Stimulated activated CD8-positive, alpha-beta memory T cell treated with anti-CD3 and anti-CD28 coated beads, Interleukin-2, amount 100 ng/mL, for 48 hours (primary cell): ENCODE data around the gene PNPLA8.
"Not testable (repeated sequence)": the region's sequence is repeated elsewhere in the genome, so short reads cannot be mapped to it uniquely, and the experiment has no call there.

Experiments used
- DNase-seq, 2 donors: peaks; one replicate each; pipeline ENCODE4 v3.0.0-alpha.2; 2020; ENCODE audit warnings: low read depth in 2 of 2

PNPLA8 gene

GRCh38 chr7:108528183-108528712 lies 2.3 kb upstream of the PNPLA8 start:
- DNase-seq: no peak

DNA sequence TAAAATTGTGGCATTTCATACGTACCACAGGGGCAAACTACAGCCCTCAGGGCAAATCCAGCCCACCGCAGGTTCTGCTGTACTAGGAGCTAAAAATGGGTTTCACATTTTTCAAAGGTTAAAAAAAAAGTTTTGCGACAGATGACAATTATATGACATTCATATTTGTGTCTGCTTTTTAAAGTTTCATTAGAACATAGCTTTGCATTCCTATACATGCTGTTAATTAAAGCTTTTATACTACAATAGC lies 758 bp upstream of the PNPLA8 start:
- no peak for DNase-seq

- DNase-seq: peak in 1 of 2 donors; percentile 51
Observed at GRCh38 chr7:108525327-108525984, 479 bp downstream of the PNPLA8 start.

GRCh38 chr7:108522780-108523179 lies 3.2 kb downstream of the PNPLA8 start:
- DNase-seq: no peak

DNA sequence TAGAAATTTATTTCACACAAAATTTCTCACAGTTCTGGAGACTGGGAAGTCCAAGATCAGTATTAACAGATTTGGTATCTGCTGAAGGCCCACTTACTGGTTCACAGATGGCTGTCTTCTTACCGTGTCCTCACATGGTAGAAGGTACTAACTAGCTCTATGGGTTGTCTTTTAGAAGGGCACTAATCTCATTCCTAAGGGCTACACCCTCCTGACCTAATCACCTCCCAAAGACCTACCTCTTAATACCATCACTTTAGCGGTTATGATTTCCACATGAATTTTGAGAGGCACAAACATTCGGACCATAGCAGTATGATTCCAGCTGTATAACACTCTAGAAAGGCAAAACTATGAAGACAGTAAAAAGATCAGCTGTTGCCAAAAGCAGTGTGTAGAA lies 8.0 kb downstream of the PNPLA8 start:
- no peak for DNase-seq

- no peak for DNase-seq
Observed at GRCh38 chr7:108515630-108516029, 10.3 kb downstream of the PNPLA8 start.

DNA sequence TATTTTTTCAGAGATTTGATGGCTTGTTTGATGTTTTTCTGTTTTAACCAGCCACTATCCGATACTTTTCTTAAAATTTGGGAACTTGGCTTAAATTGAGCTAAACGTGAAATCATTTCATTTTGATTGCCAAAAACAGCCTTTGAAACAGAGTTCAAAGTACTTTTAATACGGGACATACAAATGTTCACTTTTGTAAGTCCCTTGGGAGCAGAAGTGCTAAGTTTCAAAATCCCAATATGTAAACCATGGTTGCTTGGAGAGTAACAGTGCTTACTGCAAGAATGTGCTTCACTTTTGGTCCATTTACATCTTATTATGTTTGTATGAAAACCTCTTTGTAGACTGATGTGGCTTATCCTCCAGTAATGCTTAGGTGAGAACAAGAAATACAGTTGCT lies 10.9 kb downstream of the PNPLA8 start:
- DNase-seq: no peak

GRCh38 chr7:108511939-108512338 lies 14.0 kb downstream of the PNPLA8 start:
- DNase-seq: no peak

GRCh38 chr7:108504576-108504975 lies 21.4 kb downstream of the PNPLA8 start:
- not testable (repeated sequence) for DNase-seq

DNA sequence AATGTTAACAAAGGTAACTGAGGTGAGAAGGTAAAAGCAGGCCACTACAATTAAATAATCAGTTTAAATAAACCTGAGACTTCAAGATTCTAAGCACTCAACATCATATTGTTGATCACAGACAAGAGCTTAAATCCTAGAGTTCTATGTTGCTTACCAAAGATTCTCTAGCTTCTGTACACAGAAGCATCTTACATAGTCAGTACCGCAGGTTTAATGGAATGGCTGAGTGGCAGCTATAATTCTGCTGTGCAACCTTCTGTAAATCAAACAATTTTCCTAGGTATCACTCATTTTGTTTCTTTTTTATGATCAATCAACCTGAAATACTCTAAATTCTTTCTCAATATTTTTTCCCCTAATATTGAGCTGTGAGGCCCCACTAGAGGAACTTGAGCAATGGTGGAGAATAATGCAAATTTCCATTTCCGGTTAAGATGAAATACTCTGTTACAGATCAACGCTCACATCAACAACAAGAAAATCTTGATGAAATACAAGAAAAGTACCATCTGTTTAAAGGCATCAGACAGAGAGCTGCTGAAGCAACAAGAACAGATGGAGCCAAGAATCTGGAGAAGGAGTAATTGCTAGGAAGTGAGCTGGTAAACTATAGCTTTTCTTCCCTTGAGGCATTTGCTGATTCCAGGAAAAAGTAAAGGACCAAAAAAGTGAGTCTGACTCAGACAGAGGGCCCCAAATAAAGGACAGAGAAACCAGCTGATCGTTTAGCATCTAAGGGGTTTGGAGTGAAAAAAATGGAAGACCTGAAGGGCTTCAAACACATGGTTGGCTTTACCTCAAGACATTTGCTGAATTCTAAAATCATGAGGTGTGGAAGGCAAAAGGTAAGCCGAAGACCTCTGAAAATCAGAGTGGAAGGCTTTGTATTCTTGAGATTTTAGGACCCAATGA lies 22.6 kb downstream of the PNPLA8 start:
- DNase-seq: no peak

DNA sequence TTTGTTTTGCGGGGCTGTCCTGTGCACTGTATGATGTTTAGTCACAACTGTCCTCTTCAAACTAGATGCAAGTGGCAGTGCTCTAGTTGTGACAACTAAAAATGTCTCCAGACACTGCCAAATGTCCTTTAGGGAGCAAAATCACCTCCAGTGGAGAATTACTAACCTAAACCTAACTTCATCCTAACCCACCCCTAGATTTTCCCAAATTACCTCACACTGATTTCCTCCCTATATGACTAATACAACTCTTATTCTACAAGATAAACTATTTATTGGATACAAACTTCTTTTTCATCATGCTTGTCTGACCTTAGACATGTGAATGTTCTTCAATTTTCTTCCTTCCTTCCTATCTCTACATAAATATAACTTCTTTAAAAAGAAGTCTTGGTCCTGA lies 26.4 kb downstream of the PNPLA8 start:
- no peak for DNase-seq

GRCh38 chr7:108498481-108498880 lies 27.5 kb downstream of the PNPLA8 start:
- no peak for DNase-seq

- DNase-seq: peak in 1 of 2 donors; percentile 8
Observed at GRCh38 chr7:108497082-108497725, 28.7 kb downstream of the PNPLA8 start.

- no peak for DNase-seq
Observed at GRCh38 chr7:108492742-108493141, 33.2 kb downstream of the PNPLA8 start.

- DNase-seq: no peak
Observed at GRCh38 chr7:108488768-108489538, 37.0 kb downstream of the PNPLA8 start.

DNA sequence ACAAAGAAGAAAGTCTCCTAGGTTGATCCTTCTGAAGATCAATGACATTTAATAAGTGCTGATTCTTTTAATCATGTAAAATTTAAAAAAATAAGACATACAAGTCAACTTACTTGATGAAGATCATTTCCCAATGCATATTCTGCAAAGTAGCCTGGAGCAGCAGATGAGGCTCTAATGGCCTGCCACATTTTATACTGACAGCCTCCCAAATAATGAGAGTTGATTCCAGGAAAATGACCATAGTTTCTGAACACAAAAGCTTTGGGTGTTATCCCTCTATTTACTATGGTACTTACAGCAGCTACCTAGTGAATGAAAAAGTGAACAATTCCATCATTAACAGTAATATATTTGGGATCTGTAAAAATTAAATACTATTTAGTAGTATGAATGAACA lies 38.3 kb downstream of the PNPLA8 start:
- DNase-seq: no peak

DNA sequence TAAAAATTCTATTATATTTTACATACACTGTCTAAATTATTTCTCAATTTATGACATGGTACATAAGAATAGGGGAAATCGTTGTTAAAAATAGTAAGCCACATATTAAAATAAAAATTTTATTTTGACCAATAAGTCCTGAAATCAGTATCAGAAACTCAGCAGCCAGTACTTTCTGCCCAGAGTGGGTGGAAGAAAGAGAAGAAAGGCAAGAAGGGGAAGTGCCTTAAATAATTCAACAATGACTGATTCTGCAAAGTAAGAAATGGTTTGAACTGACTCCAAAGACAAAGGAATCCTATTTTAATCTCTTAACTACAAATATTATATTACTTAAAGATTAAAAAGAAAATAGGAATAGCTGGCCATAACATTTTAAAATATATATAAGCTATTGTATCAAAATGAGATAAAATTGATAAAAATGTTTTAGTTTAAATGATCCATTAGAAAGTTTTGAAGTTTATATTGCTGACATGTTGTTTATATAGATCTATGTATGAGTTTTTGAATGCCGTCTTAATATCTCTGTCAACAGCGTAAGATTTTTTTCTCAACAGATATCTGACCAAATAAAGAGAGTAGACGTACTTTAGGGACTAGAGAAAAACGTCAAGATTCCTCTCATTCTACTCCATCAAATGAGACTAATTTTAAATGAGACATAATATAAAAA lies 39.5 kb downstream of the PNPLA8 start:
- DNase-seq: no peak

DNA sequence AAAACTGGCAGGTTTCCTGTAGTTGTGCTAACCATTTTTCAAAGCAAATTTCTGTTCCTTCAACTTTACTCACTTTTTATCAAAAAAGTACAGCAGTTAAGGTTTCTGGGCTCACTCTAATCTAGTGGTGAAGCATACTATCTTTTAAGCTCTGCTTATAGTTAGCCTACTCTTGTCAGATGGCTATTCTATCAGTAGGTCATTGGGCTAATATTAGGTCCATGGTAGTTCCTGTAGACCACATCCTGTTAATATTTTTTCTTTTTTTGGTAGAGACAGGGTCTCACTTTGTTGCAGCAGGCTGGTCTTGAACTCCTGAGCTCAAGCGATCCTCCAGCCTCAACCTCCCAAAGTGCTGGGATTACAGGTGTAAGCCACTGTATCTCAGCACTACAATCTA lies 41.8 kb downstream of the PNPLA8 start:
- DNase-seq: no peak

DNA sequence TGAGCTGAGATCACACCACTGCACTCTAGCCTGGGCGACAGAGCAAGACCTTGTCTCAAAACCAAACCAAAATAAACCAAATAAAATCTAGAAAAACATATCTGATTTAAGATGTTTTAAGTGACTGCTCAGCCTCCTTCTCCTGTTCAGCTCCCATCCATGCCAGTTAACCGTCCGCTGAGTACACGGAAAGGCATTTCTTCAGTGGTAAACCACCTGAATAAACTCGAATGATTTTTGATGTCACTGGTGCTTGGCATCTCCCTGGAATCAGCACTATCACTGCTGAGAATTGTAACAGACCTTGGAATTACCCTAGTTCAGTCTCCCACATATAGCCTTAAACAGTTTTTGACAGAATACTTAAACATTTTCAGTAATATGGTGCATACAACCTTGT lies 45.6 kb downstream of the PNPLA8 start:
- no peak for DNase-seq

DNA sequence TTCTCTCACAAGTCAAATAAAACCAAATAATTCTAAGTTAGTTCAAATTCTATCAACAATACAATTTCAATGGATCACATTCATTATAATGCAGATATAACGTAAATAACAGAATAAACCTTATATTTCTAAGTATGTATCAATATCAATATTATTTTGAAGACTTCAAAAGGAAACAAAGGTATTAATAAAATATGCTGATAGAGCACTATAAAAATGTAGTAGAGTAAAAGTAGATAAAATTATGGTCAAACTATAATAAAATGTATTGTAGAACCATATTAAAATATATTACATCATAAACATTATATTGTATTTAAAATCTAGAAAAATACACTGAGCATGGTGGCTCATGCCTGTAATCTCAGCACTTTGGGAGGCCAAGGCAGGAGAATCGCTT lies 46.2 kb downstream of the PNPLA8 start:
- DNase-seq: no peak

- no peak for DNase-seq
Observed at GRCh38 chr7:108479118-108479517, 46.8 kb downstream of the PNPLA8 start.
